ENCODE measurements around the gene HIBADH.
"Not testable (repeated sequence)": the region's sequence is repeated elsewhere in the genome, so short reads cannot be mapped to it uniquely, and the experiment has no call there.

HIBADH gene

GRCh38 chr7:27684491-27684890, 21.8 kb upstream of the HIBADH start:
- in situ Hi-C loops (cut with HindIII; ENCODE audit: low sequenced_read_pairs), result no loop called here
- TF ChIP-seq CTCF (IDR thresholded peaks at IDR 0.05; ENCODE audit: low read depth, low read length), result no peak
- H3K4me3 ChIP-seq (ENCODE audit: low read depth, low read length), result no peak overlapping the region
- no peak for DNase-seq (ENCODE audit: low read depth, low spot score)

- in situ Hi-C loops (cut with HindIII; ENCODE audit: low sequenced_read_pairs), result no loop called here
- DNase-seq (ENCODE audit: low read depth, low spot score), result no peak
- no peak overlapping the region for H3K4me3 ChIP-seq (ENCODE audit: low read depth, low read length)
- no peak for TF ChIP-seq CTCF (IDR thresholded peaks at IDR 0.05; ENCODE audit: low read depth, low read length)
These were observed 17.9 kb upstream of the HIBADH start for GRCh38 chr7:27680610-27681009.

- in situ Hi-C loops (cut with HindIII; ENCODE audit: low sequenced_read_pairs), result no loop called here
These were observed 16.1 kb upstream of the HIBADH start for GRCh38 chr7:27678617-27679260.

GRCh38 chr7:27677912-27678612, 15.4 kb upstream of the HIBADH start:
- no peak overlapping the region for H3K4me3 ChIP-seq (ENCODE audit: low read depth, low read length)
- in situ Hi-C loops (cut with HindIII; ENCODE audit: low sequenced_read_pairs), result no loop called here
- TF ChIP-seq CTCF (IDR thresholded peaks at IDR 0.05; ENCODE audit: low read depth, low read length), result no peak
- DNase-seq (ENCODE audit: low read depth, low spot score), result peak; percentile 95

More at GRCh38 chr7:27678617-27679260, 16.1 kb upstream of the HIBADH start:
- TF ChIP-seq CTCF (IDR thresholded peaks at IDR 0.05; ENCODE audit: low read depth, low read length), result no peak
- H3K4me3 ChIP-seq (ENCODE audit: low read depth, low read length), result no peak overlapping the region
- no peak for DNase-seq (ENCODE audit: low read depth, low spot score)

- in situ Hi-C loops (cut with HindIII; ENCODE audit: low sequenced_read_pairs); H3K4me3 ChIP-seq (ENCODE audit: low read depth, low read length); DNase-seq (ENCODE audit: low read depth, low spot score): not testable (repeated sequence)
These were observed 11.4 kb upstream of the HIBADH start for GRCh38 chr7:27674126-27674525.

- no peak for DNase-seq (ENCODE audit: low read depth, low spot score)
- H3K4me3 ChIP-seq (ENCODE audit: low read depth, low read length), result no peak overlapping the region
- in situ Hi-C loops (cut with HindIII; ENCODE audit: low sequenced_read_pairs), result no loop called here
- TF ChIP-seq CTCF (IDR thresholded peaks at IDR 0.05; ENCODE audit: low read depth, low read length), result no peak
These were observed 9.0 kb upstream of the HIBADH start for GRCh38 chr7:27671675-27672074.

- no peak for TF ChIP-seq CTCF (IDR thresholded peaks at IDR 0.05; ENCODE audit: low read depth, low read length)
These were observed 8.0 kb upstream of the HIBADH start for GRCh38 chr7:27670676-27671075.

More at GRCh38 chr7:27670676-27671075, 8.0 kb upstream of the HIBADH start:
- in situ Hi-C loops (cut with HindIII; ENCODE audit: low sequenced_read_pairs), result no loop called here
- H3K4me3 ChIP-seq (ENCODE audit: low read depth, low read length), result no peak overlapping the region
- no peak for DNase-seq (ENCODE audit: low read depth, low spot score)

Measured in astrocyte of the spinal cord (primary cell).